Measurements from ENCODE around the gene PPP4C. TPM values are rescaled to one million over a fixed set of nuclear protein-coding genes. Genes with fewer than 3 reads are reported as not detected.
A peak's percentile ranks its signal among the peaks of the same experiment; 100 is the strongest.

Gene PPP4C
- total RNA-seq, 1 experiment from 2014 or later: 134 TPM

DNA sequence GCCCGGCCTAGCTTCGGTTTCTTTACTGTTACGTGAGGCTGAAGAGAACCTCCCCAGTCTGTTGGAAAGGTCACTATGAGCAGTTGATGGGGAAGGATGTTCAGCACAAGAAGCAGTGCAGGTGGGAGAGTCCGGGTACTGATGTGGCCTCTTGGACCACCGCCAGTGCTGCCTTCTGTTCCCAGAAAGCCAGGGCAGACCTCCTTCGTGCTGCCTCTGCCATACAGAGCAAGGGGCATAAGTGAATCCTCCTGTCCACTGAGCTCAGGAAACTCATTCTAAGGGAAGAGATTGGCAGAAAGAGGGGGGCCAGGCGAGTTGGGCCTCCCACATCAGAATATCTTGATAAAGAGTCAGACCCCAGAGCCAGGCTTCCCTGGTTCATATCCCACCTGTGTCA is 3.7 kb downstream of the PPP4C start:
- peaks cover 12% of the 10 kb centered on the region for H3K4me1 Mint-ChIP-seq (ENCODE audit: low read depth, unreplicated experiment)
- CTCF ChIA-PET: no interaction called here
- BruUV-seq (replicated peaks): no TSS peak

DNA sequence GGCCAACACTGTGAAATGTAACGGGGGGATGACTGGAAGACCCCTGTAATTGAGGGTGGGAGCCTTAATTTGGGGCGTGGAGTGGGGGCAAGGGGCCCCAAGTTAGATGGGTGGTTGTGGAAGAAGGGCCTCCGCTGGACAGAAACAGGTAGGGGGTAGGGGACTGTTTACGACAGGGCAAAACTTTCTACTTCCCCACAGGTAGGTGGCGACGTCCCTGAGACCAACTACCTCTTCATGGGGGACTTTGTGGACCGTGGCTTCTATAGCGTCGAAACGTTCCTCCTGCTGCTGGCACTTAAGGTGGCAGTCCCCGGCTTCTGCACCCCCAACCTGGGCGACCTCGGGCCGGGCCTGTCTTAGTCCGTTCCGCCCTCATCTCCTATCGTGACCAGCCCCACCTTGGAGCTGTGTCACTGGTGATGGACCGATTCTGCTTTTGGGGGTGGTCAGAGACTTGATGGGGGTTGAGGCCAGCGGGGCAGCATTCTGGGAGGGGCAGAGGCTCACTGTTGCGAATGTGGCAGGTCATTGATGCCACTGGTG is 6.8 kb downstream of the PPP4C start:
- no peak for DNase-seq
- no peak overlapping the region for H3K27ac Mint-ChIP-seq (ENCODE audit: unreplicated experiment)
- ChIA-PET POLR2A (no interaction called here), CTCF (no interaction called here)
- intact Hi-C loops (cut with micrococcal nuclease; ENCODE audit: unreplicated experiment): no loop called here
- no peak overlapping the region for H3K4me3 Mint-ChIP-seq (ENCODE audit: unreplicated experiment)
- TF ChIP-seq, protein P1, sequence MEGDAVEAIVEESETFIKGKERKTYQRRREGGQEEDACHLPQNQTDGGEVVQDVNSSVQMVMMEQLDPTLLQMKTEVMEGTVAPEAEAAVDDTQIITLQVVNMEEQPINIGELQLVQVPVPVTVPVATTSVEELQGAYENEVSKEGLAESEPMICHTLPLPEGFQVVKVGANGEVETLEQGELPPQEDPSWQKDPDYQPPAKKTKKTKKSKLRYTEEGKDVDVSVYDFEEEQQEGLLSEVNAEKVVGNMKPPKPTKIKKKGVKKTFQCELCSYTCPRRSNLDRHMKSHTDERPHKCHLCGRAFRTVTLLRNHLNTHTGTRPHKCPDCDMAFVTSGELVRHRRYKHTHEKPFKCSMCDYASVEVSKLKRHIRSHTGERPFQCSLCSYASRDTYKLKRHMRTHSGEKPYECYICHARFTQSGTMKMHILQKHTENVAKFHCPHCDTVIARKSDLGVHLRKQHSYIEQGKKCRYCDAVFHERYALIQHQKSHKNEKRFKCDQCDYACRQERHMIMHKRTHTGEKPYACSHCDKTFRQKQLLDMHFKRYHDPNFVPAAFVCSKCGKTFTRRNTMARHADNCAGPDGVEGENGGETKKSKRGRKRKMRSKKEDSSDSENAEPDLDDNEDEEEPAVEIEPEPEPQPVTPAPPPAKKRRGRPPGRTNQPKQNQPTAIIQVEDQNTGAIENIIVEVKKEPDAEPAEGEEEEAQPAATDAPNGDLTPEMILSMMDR (IDR thresholded peaks at IDR 0.05; ENCODE audit: insufficient read depth in 1 of 2, low read depth in 1 of 2, low read length in 1 of 2, severe bottlenecking in 1 of 2, unreplicated experiment in 1 of 2): peak; percentile 11 to 23
- H3K4me1 Mint-ChIP-seq (ENCODE audit: low read depth, unreplicated experiment): no peaks in the 10 kb centered on the region
- no TSS peak for BruUV-seq (replicated peaks)
- Histone ChIP-seq H3K4me3 (ENCODE audit: low read depth, low read length) (no peak overlapping the region), H3K9me3 (no peaks in the 10 kb centered on the region), H3K36me3 (ENCODE audit: control insufficient read depth, insufficient read depth, low read length) (peaks cover 6% of the 10 kb centered on the region), H3K27me3 (replicated peaks; ENCODE audit: control insufficient read depth, insufficient read depth, low read length) (no peaks in the 10 kb centered on the region), H3K4me1 (no peaks in the 10 kb centered on the region)
- H3K36me3 Mint-ChIP-seq (ENCODE audit: insufficient read depth, unreplicated experiment): peaks cover 68% of the 10 kb centered on the region
- no peaks in the 10 kb centered on the region for H3K9me3 Mint-ChIP-seq (ENCODE audit: unreplicated experiment)
- H3K27me3 Mint-ChIP-seq (ENCODE audit: insufficient read depth, unreplicated experiment): no peaks in the 10 kb centered on the region

More for the DNA sequence above, 3.7 kb downstream of the PPP4C start:
- Mint-ChIP-seq H3K9me3 (ENCODE audit: unreplicated experiment) (no peaks in the 10 kb centered on the region), H3K4me3 (ENCODE audit: unreplicated experiment) (no peak overlapping the region), H3K27ac (ENCODE audit: unreplicated experiment) (no peak overlapping the region), H3K36me3 (ENCODE audit: insufficient read depth, unreplicated experiment) (peaks cover 76% of the 10 kb centered on the region), H3K27me3 (ENCODE audit: insufficient read depth, unreplicated experiment) (no peaks in the 10 kb centered on the region)
- Histone ChIP-seq H3K9me3 (no peaks in the 10 kb centered on the region), H3K27me3 (replicated peaks; ENCODE audit: control insufficient read depth, insufficient read depth, low read length) (no peaks in the 10 kb centered on the region), H3K36me3 (ENCODE audit: control insufficient read depth, insufficient read depth, low read length) (peaks cover 10% of the 10 kb centered on the region), H3K4me1 (0 out of 2 replicates have a peak, but pooled peaks cover 11% of the 10 kb centered on the region), H3K4me3 (ENCODE audit: low read depth, low read length) (no peak overlapping the region)
- TF ChIP-seq, protein P1 (IDR thresholded peaks at IDR 0.05; ENCODE audit: insufficient read depth in 1 of 2, low read depth in 1 of 2, low read length in 1 of 2, severe bottlenecking in 1 of 2, unreplicated experiment in 1 of 2): no peak
- POLR2A ChIA-PET: interaction anchor here (0.6 kb wide), 1 partner anchor 367 kb away, joined by 3 read pairs; no protein-coding TSS in a partner anchor
- intact Hi-C loops (cut with micrococcal nuclease; ENCODE audit: unreplicated experiment): no loop called here
- no peak for DNase-seq

DNA sequence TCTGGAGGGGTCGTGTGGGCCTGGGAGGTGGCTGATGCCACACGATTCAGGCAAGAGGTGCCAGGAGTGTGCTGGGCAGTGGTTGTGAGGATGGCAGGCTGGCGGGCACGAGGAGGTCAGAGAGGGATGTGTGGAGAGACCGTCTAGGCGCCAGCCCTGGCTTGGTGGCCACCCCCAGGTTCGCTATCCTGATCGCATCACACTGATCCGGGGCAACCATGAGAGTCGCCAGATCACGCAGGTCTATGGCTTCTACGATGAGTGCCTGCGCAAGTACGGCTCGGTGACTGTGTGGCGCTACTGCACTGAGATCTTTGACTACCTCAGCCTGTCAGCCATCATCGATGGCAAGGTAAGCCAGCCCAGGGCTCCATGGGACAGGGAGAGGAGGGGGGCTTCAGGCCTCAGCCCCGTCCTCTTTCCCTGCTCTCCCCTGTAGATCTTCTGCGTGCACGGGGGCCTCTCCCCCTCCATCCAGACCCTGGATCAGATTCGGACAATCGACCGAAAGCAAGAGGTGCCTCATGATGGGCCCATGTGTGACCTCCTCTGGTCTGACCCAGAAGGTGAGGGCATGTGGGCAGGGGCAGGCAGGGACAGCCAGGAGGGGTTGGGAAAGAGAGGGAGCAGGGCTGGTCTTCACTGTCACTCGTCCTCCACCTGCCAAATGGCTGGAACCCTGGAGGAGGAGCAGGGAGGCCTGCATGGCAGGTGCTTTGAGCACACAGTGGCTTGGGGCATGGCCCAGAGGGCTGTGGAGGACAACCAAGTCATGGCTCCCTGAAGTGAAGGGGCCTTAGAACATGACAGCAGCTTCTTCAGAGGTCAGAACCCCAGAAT is 7.6 kb downstream of the PPP4C start:
- no peaks in the 10 kb centered on the region for H3K27me3 ChIP-seq (replicated peaks; ENCODE audit: control insufficient read depth, insufficient read depth, low read length)
- H3K9me3 Mint-ChIP-seq (ENCODE audit: unreplicated experiment): no peaks in the 10 kb centered on the region
- no peak overlapping the region for H3K4me3 Mint-ChIP-seq (ENCODE audit: unreplicated experiment)
- no peaks in the 10 kb centered on the region for H3K9me3 ChIP-seq
- peaks cover 5% of the 10 kb centered on the region for H3K36me3 ChIP-seq (ENCODE audit: control insufficient read depth, insufficient read depth, low read length)
- no peaks in the 10 kb centered on the region for H3K4me1 ChIP-seq
- ChIA-PET CTCF (no interaction called here), POLR2A (no interaction called here)
- no peak overlapping the region for H3K27ac Mint-ChIP-seq (ENCODE audit: unreplicated experiment)
- no peak overlapping the region for H3K4me3 ChIP-seq (ENCODE audit: low read depth, low read length)
- no peak for DNase-seq
- TF ChIP-seq, protein P1 (IDR thresholded peaks at IDR 0.05; ENCODE audit: insufficient read depth in 1 of 2, low read depth in 1 of 2, low read length in 1 of 2, severe bottlenecking in 1 of 2, unreplicated experiment in 1 of 2): no peak
- no TSS peak for BruUV-seq (replicated peaks)
- intact Hi-C loops (cut with micrococcal nuclease; ENCODE audit: unreplicated experiment): no loop called here
- peaks cover 68% of the 10 kb centered on the region for H3K36me3 Mint-ChIP-seq (ENCODE audit: insufficient read depth, unreplicated experiment)
- no peaks in the 10 kb centered on the region for H3K27me3 Mint-ChIP-seq (ENCODE audit: insufficient read depth, unreplicated experiment)
- no peaks in the 10 kb centered on the region for H3K4me1 Mint-ChIP-seq (ENCODE audit: low read depth, unreplicated experiment)

All from Caco-2 (cell line).